ENCODE data around the gene COX20.

The COX20 gene

GRCh38 chr1:244854166-244854565 is 18.7 kb downstream of the COX20 start:
- DNase-seq = peak; percentile 55

GRCh38 chr1:244854865-244855578 is 19.6 kb downstream of the COX20 start:
- no peak for DNase-seq

GRCh38 chr1:244857761-244858160 is 22.3 kb downstream of the COX20 start:
- no peak for DNase-seq

GRCh38 chr1:244858357-244858756 is 22.9 kb downstream of the COX20 start:
- DNase-seq = no peak

DNA sequence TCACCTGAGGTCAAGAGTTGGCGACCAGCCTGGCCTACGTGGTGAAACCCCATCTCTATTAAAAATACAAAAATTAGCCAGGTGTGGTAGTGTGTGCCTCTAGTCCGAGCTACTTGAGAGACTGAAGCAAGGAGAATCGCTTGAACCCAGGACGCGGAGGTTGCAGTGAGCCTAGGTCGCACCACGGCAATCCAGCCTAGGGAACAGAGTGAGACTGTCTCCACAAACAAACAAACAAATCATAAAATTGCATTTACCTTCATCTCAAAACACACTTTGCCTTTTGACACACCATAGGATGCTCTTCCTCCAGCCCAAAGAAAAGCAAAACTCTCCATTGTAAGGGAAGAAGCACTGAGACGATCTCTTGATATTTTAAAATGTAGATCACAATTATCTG is 24.6 kb downstream of the COX20 start:
- DNase-seq = no peak

- DNase-seq = no peak
Observed at GRCh38 chr1:244860914-244861610, 25.6 kb downstream of the COX20 start.

GRCh38 chr1:244861683-244862082 is 26.2 kb downstream of the COX20 start:
- peak; percentile 50 for DNase-seq

DNA sequence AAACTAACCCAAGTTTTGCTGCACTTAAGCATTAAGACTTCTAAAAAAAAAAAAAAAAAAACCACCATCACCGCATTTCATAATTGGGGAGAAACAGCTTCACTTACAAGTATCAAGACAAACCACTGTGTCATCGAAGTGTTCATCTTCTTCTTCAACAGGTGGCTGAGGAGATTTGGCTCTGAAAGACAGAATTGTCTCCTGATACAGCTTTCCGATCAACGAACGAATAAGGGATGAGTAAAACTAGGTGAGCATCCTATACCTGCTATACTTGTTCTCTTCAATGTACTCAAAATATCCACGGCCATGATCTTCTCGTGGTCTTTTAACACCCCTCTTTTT is 26.9 kb downstream of the COX20 start:
- peak; percentile 64 for DNase-seq

DNA sequence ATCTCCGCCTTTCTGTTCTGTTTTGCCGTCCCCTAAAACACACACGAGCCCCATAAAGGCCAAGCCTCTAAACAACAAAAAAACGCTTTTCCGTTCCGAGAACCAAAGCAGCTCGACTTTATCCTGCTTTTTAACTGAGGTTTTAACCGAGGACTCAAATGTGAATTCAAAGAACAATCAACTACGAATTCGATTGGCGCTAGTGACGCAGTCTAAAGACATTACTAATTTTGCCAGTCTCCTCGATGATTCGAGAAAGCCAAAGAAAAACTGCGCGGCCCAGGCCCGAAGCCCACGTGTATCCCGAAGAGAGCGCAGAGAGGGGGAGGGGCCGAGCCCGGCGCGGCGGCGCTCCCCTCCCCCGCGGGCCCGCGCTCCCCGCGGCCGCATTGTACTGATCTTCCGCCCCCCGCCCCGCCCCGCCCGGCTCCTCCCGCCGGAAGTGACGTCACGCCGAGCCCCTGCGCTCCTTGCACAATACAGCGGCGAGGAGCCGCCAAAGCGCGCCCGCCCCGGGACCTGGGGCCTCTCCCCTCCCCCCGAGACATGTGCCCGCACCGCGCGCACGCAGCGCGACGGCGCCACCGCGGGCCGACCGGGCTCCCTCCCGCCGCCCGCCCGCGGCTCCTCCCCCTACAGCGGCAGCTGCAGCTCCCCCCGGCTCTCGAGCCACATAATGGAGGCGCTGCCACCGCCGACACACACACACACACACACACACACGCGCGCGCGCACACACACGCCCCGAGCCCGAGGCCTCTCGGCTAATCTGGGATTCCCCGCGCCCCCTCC is 27.4 kb downstream of the COX20 start:
- peak; percentile 97 for DNase-seq

DNA sequence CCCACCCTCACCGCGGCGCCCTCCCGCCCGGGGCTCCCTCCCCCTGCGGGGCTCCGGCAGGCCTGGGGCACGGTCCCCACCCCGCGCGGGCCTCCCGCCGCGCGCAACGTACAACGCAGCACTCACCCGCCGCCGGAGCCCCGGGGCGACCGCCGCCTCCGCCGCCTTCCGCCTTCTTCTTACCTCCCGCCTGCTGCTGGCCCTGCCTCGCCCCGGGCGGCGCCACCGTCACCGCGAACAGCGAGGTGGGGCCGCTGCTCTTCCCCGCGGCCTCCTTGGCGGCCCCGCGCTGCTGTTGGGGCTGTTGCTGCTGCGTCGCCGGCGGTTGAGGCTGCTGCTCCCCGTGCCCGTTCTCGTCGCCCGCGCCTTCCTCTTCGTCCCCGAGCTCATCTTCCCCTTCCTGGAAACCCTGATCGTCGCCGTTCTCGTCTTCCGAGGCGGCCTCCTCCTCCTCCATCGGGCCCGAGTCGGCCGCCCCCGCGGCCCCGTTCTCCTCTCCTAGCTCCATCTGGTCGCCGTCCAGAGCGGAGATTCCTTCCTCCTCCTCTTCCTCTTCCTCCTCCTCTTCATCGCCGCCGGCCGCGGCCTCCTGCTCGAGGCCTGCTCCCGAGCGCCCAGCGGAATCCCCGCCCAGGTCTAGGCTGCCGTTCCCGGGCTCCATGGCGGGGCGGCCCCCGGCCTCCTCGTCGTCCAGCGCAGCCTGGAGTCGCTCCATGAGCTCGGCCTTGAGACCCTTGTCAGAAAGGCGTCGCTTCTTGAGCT is 28.2 kb downstream of the COX20 start:
- no peak for DNase-seq

- peak; percentile 98 for DNase-seq
Observed at GRCh38 chr1:244864253-244865027, 29.0 kb downstream of the COX20 start, which contains the start of gene HNRNPU. TSS of gene HNRNPU (minus strand) at chr1:244864543. CDS start at chr1:244864307, 236 bp downstream.

DNA sequence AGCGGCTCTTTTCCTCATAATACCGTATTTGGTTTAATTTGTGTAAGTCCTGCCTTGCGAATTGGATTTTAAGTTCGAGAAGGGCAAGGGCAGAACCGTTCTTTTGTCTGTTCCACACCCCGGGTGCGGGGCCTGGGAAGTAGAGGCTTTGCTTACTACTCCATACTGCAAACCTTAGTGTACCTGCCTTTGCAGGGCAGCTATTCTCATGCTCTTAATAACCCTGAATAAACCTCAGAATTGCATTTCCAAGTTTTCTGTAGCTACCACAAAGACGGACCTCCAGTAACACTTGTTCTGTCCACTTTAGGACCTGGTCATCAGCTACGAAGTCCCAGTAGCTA is 29.5 kb downstream of the COX20 start:
- peak; percentile 66 for DNase-seq

- no peak for DNase-seq
Observed at GRCh38 chr1:244865820-244866219, 30.4 kb downstream of the COX20 start.

GRCh38 chr1:244866355-244866754 is 30.9 kb downstream of the COX20 start:
- DNase-seq = no peak

- no peak for DNase-seq
Observed at GRCh38 chr1:244868484-244869363, 33.3 kb downstream of the COX20 start.

- DNase-seq = no peak
Observed at GRCh38 chr1:244869364-244869827, 33.9 kb downstream of the COX20 start.

DNA sequence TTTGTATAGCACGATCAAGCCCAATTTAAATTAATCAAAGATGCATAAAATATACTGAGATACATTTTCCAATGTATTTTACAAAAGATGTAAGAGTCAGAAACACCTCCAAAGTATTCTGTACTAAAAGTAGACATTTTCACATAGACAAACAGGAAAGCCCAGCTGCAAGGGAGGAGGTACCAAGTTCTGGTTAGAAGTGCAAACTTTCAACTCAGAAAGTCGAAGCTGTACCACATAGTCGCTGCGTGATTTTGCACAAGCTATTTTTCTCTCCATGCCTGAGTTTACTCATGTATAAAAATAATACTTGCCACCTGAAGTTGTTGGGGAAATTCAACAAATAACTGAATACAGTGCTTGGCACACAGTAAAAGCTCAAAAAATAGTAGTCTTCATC is 34.5 kb downstream of the COX20 start:
- no peak for DNase-seq

DNA sequence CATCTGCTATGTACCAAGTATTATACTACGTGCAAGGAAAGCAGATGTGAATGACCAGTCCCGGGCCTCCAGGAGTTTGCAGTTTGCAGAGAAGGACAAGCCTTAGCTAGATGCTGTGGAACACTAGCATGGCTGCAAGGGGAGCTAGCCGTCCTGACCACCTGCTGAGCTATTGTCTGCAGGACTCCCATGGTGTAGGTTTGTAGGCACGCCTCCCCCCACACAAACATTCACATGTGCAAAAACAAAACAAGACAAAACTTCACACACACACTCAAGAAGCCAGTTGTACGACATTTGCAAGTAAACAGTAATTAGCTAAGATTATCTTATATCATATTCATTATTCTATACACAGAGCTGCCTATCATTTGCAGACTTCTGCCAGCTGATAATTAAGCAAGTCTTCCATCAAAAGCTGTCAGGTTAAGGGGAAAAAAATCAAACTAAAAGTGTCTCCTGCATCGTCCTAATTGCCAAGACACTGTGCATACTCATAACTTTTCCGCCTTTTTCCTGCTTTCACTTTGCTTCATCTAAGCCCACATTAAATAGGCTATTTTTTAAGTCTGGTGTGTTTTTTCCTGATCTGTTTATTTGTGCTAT is 39.6 kb downstream of the COX20 start:
- no peak for DNase-seq

GRCh38 chr1:244876228-244876910 is 40.9 kb downstream of the COX20 start:
- DNase-seq = no peak

DNA sequence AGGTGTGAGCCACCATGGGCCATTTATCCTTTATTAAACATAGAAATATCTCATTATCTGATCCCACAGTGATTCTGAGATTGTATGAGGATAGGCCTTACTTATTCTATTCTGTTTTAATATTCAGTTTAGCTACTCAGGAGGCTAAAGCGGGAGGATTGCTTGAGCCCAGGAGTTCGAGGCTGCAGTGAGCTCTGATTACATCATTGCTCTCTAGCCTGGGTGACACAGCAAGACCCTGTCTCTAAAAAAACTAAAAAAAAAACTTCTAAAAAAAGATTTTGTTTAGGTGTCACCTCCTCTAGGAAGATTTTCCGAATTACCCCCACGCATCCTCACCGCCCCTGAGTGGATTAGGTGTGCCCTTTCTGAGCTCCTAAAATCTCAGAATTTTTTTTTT is 43.2 kb downstream of the COX20 start:
- DNase-seq = no peak
